ENCODE results near the gene ANKDD1A. TPM values are rescaled to one million over a fixed set of nuclear protein-coding genes. Genes with fewer than 3 reads are reported as not detected.
A peak's percentile ranks its signal among the peaks of the same experiment; 100 is the strongest.

Gene ANKDD1A
- total RNA-seq, 1 experiment from 2014 or later, result 2.3 TPM

- Histone ChIP-seq H3K27me3 (replicated peaks; ENCODE audit: insufficient read depth, low read depth, low read length, poor library complexity) (no peaks in the 10 kb centered on the region), H3K36me3 (ENCODE audit: insufficient read depth, low read length, poor library complexity, severe bottlenecking) (peaks cover 42% of the 10 kb centered on the region), H3K4me1 (ENCODE audit: insufficient read depth, low read length, poor library complexity, severe bottlenecking) (peaks cover 3% of the 10 kb centered on the region), H3K27ac (ENCODE audit: low read depth, low read length, poor library complexity, severe bottlenecking) (no peak overlapping the region), H3K4me3 (ENCODE audit: low read depth, low read length, poor library complexity, severe bottlenecking) (no peak overlapping the region), H3K9me3 (ENCODE audit: low read depth, low read length, poor library complexity, severe bottlenecking) (no peaks in the 10 kb centered on the region)
- intact Hi-C loops (cut with micrococcal nuclease; ENCODE audit: unreplicated experiment), result no loop called here
- no TSS peak for BruUV-seq (replicated peaks)
- no peak for DNase-seq (ENCODE audit: low spot score)
- POLR2A ChIA-PET (ENCODE audit: low non-redundant PET), result no interaction called here
- TF ChIP-seq EZH2 (IDR thresholded peaks at IDR 0.05; ENCODE audit: borderline replicate concordance, low read depth, low read length, poor library complexity, severe bottlenecking), result no peak
- TF ChIP-seq CTCF (conservative IDR thresholded peaks at IDR 0.05; ENCODE audit: low read depth, low read length), result no peak
- CTCF ChIA-PET, result no interaction called here
Measured at GRCh38 chr15:64979252-64979710, 67.6 kb downstream of the ANKDD1A start.

DNA sequence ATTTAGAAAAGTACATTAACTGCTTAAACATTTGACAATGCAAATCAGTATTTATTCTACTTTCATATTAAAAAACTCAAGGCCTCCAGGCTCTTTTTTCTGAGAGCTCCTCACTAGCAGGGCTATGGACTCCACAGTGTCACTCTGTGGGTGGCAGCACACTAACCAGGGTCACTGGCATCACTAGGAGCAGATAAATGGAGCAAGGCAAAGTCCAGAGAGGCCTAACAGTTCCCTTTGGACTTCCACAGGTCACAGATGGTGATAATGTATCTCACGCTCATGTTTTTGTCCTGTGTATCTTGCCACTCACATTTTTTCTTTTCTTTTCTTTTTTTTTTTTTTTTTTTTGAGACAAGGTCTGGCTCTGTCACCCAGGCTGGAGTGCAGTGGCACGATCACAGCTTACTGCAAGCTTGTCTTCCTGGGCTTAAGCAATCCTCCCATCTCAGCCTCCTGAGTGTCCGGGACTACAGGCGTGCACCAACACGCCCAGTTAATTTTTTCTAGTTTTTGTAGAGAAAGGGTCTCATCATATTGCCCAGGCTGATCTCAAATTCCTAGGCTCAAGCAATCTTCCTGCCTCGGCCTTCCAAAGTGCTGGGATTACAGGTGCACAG is 70.2 kb downstream of the ANKDD1A start:
- Histone ChIP-seq H3K27me3 (replicated peaks; ENCODE audit: insufficient read depth, low read depth, low read length, poor library complexity) (no peaks in the 10 kb centered on the region), H3K27ac (ENCODE audit: low read depth, low read length, poor library complexity, severe bottlenecking) (peak overlapping the region; percentile 43), H3K36me3 (ENCODE audit: insufficient read depth, low read length, poor library complexity, severe bottlenecking) (peaks cover 22% of the 10 kb centered on the region), H3K4me3 (ENCODE audit: low read depth, low read length, poor library complexity, severe bottlenecking) (no peak overlapping the region), H3K4me1 (ENCODE audit: insufficient read depth, low read length, poor library complexity, severe bottlenecking) (peaks cover 20% of the 10 kb centered on the region), H3K9me3 (ENCODE audit: low read depth, low read length, poor library complexity, severe bottlenecking) (no peaks in the 10 kb centered on the region)
- intact Hi-C loops (cut with micrococcal nuclease; ENCODE audit: unreplicated experiment), result no loop called here
- TF ChIP-seq EZH2 (IDR thresholded peaks at IDR 0.05; ENCODE audit: borderline replicate concordance, low read depth, low read length, poor library complexity, severe bottlenecking) (no peak), CTCF (conservative IDR thresholded peaks at IDR 0.05; ENCODE audit: low read depth, low read length) (no peak)
- POLR2A ChIA-PET (ENCODE audit: low non-redundant PET), result no interaction called here
- CTCF ChIA-PET, result interaction anchor here (0.6 kb wide), 1 partner anchor 33 kb away, joined by 9 read pairs; no protein-coding TSS in a partner anchor
- BruUV-seq (replicated peaks), result no TSS peak
- DNase-seq (ENCODE audit: low spot score), result no peak

DNA sequence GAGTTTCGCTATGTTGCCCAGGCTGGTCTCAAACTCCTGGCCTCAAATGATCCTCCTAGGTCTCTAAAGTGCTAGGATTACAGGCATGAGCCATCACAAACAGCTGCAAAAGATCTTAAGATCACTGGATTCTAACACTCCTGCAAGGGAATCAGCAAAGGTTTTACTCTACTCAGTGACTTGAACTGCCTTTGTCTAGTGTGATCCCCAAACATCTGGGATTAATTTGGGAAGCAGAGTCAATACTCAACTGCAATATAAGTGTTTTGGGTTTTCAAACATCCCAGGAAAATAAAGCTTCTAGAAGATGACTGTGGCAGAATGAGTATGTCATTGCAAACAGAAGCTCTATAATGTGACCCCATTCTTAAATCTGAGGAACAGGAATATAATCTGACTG is 70.8 kb downstream of the ANKDD1A start:
- H3K9me3 ChIP-seq (ENCODE audit: low read depth, low read length, poor library complexity, severe bottlenecking), result no peaks in the 10 kb centered on the region
- DNase-seq (ENCODE audit: low spot score), result peak; percentile 37
- ChIA-PET POLR2A (ENCODE audit: low non-redundant PET) (no interaction called here), CTCF (interaction anchor here (0.6 kb wide), 1 partner anchor 33 kb away, joined by 9 read pairs; no protein-coding TSS in a partner anchor)
- H3K27ac ChIP-seq (ENCODE audit: low read depth, low read length, poor library complexity, severe bottlenecking), result peak overlapping the region; percentile 43
- intact Hi-C loops (cut with micrococcal nuclease; ENCODE audit: unreplicated experiment), result no loop called here
- TF ChIP-seq EZH2 (IDR thresholded peaks at IDR 0.05; ENCODE audit: borderline replicate concordance, low read depth, low read length, poor library complexity, severe bottlenecking) (no peak), CTCF (conservative IDR thresholded peaks at IDR 0.05; ENCODE audit: low read depth, low read length) (no peak)
- H3K4me1 ChIP-seq (ENCODE audit: insufficient read depth, low read length, poor library complexity, severe bottlenecking), result peaks cover 20% of the 10 kb centered on the region
- H3K27me3 ChIP-seq (replicated peaks; ENCODE audit: insufficient read depth, low read depth, low read length, poor library complexity), result no peaks in the 10 kb centered on the region
- H3K4me3 ChIP-seq (ENCODE audit: low read depth, low read length, poor library complexity, severe bottlenecking), result no peak overlapping the region
- BruUV-seq (replicated peaks), result no TSS peak
- peaks cover 21% of the 10 kb centered on the region for H3K36me3 ChIP-seq (ENCODE audit: insufficient read depth, low read length, poor library complexity, severe bottlenecking)
